ENCODE measurements around the gene CMTR1.

DNA sequence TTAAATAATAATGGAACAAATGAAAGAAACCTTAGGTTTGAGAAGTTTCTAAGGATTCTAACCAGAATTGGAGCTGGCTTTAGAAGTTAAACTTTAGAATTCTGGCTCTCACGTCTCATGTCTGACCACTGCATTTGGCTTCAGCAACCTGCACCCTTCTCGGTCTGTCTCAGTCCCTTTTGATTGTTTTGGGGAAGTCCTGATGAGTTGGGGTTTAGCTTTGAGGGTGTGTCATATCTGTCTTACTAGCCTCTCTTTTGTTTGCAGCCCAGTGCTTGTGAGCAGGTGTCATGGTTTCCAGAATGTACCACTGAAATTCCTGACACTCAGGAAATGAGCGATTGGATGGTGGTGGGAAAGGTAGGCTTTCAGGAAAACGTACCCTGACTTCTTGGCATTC is 17.0 kb downstream of the CMTR1 start:
- TF ChIP-seq, protein P1, sequence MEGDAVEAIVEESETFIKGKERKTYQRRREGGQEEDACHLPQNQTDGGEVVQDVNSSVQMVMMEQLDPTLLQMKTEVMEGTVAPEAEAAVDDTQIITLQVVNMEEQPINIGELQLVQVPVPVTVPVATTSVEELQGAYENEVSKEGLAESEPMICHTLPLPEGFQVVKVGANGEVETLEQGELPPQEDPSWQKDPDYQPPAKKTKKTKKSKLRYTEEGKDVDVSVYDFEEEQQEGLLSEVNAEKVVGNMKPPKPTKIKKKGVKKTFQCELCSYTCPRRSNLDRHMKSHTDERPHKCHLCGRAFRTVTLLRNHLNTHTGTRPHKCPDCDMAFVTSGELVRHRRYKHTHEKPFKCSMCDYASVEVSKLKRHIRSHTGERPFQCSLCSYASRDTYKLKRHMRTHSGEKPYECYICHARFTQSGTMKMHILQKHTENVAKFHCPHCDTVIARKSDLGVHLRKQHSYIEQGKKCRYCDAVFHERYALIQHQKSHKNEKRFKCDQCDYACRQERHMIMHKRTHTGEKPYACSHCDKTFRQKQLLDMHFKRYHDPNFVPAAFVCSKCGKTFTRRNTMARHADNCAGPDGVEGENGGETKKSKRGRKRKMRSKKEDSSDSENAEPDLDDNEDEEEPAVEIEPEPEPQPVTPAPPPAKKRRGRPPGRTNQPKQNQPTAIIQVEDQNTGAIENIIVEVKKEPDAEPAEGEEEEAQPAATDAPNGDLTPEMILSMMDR (IDR thresholded peaks at IDR 0.05): no peak
- TF ChIP-seq POLR2A (IDR thresholded peaks at IDR 0.05): no peak
